ENCODE data around the gene GRAMD4. TPM values are rescaled to one million over a fixed set of nuclear protein-coding genes. Genes with fewer than 3 reads are reported as not detected.
A peak's percentile ranks its signal among the peaks of the same experiment; 100 is the strongest.

GRAMD4 gene
- total and polyA plus RNA-seq, 10 donors = 16.0 to 46.1 (median 28.6) TPM

DNA sequence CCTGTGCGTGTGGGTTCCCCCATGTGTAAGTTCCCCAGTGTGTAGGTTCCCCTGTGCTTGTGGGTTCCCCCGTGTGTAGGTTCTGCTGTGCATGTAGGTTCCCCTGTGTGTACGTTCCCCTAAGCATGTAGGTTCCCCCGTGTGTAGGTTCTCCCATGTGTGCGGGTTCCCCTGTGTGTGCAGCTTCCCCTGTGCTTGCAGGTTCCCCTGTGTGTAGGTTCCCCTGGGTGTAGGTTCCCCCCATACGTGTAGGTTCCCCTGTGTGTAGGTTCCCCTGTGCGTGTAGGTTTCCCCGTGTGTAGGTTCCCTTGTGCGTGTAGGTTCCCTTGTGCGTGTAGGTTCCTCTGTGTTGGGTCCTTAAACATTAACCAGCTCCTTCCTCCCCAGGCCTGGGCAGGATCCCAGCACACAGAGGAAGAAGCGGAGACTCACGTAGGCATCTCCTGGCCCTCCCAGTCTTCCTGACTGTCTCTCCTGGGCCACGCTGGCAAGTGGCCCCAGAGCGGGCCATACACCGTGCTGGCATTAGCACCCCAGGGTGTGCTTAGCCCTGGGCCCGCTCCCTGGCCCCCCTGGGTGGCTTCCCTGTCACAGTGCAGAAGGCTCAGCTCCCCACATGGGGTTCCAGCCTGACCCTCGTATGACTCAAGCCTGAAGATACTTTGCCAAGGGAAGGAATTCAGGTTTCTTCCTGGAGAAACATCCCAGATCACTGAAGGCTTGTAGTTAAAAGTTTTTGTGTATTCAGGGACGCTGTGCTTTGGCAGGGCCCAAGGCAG lies 2.8 kb upstream of the GRAMD4 start:
- Histone ChIP-seq H3K9me3 (no peaks in the 10 kb centered on the region), H3K27me3 (replicated peaks in 1 of 7) (no peaks in the 10 kb centered on the region), H3K4me3 (no peak overlapping the region), H3K4me1 (peaks cover 25 to 76% (median 60%) of the 10 kb centered on the region in 6 donors), H3K36me3 (no peaks in the 10 kb centered on the region), H3K27ac (peak overlapping the region in 1 of 8 donors; percentile 13)
- 70 to 85% (median 83%) methylated on average over 16 to 18 of the region's 18 CpGs for WGBS, 5 donors
- intact Hi-C loops (cut with DNase I; ENCODE audit: low total_unique reads) = no loop called here
- TF ChIP-seq POLR2AphosphoS5 (IDR thresholded peaks at IDR 0.05) = no peak
- no peak for TF ChIP-seq POLR2A (IDR thresholded peaks at IDR 0.05)
- TF ChIP-seq, protein P1, sequence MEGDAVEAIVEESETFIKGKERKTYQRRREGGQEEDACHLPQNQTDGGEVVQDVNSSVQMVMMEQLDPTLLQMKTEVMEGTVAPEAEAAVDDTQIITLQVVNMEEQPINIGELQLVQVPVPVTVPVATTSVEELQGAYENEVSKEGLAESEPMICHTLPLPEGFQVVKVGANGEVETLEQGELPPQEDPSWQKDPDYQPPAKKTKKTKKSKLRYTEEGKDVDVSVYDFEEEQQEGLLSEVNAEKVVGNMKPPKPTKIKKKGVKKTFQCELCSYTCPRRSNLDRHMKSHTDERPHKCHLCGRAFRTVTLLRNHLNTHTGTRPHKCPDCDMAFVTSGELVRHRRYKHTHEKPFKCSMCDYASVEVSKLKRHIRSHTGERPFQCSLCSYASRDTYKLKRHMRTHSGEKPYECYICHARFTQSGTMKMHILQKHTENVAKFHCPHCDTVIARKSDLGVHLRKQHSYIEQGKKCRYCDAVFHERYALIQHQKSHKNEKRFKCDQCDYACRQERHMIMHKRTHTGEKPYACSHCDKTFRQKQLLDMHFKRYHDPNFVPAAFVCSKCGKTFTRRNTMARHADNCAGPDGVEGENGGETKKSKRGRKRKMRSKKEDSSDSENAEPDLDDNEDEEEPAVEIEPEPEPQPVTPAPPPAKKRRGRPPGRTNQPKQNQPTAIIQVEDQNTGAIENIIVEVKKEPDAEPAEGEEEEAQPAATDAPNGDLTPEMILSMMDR (IDR thresholded peaks at IDR 0.05 in 8 of 11, conservative IDR thresholded peaks at IDR 0.05 in 3 of 11) = no peak
- DNase-seq = no peak

DNA sequence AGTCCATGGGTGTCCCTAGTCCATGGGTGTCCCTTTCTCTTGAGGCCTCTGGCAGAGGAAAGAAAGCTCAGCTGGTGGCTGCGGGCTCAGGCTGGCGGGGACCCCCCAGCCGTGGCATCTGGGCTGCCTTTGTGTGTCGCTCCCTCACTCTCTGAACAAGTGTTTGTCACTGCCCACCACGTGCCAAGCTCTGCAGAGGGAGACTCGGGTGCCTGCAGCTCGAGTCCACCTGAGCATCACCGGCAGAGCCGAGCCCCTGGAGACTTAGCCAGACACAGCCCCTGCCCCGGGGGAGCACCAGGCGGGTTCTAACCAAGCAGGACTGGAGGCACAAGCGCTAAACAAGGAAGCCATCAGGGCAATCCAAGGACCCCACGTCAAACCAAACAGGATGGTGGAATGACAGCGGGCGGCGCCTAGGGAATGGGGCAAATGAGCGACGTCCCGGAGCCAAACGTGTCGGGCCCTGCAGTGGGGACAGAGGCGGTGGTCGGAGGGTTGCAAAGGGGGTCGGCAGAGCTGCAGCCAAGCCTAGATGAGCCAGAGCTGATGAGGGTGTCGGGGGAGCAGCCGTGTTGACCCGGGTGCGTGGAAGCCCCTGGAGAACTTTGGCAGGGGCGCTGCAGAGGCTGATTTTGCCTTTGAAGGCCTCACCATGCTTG lies 2.1 kb upstream of the GRAMD4 start:
- Histone ChIP-seq H3K27me3 (replicated peaks in 1 of 7) (no peaks in the 10 kb centered on the region), H3K9me3 (no peaks in the 10 kb centered on the region), H3K4me1 (peaks cover 18 to 76% (median 59%) of the 10 kb centered on the region in 6 donors), H3K36me3 (no peaks in the 10 kb centered on the region), H3K4me3 (no peak overlapping the region), H3K27ac (peak overlapping the region in 2 of 8 donors; percentile 13 to 46)
- WGBS, 5 donors = 83 to 91% (median 89%) methylated on average over 26 to 29 of the region's 29 CpGs
- DNase-seq = peak; percentile 74
- intact Hi-C loops (cut with DNase I; ENCODE audit: low total_unique reads) = no loop called here
- TF ChIP-seq POLR2AphosphoS5 (IDR thresholded peaks at IDR 0.05) (peak in 1 of 3 donors; percentile 1), POLR2A (IDR thresholded peaks at IDR 0.05) (no peak)
- TF ChIP-seq, protein P1 (IDR thresholded peaks at IDR 0.05 in 8 of 11, conservative IDR thresholded peaks at IDR 0.05 in 3 of 11) = no peak

DNA sequence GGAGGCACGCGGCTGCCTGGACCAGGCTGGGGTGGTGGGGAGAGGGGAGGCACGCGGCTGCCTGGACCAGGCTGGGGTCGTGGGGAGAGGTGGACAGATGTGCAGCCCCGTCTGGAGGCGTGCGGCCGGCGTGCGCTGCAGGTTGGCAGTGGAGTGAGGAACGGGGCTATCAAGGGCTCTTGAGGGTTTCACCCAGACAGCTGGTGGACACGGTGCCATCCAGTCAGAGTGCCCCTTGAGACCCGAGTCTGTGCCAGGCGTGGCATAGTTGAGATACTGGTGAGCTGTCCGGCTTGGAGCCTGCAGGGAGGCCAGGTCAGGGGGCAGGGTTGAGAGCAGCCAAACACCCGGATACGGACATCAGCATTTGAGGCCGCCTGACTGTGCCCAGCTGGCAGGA lies 1.5 kb upstream of the GRAMD4 start:
- Histone ChIP-seq H3K36me3 (no peaks in the 10 kb centered on the region), H3K27me3 (replicated peaks in 1 of 7) (no peaks in the 10 kb centered on the region), H3K4me3 (no peak overlapping the region), H3K27ac (peak overlapping the region in 1 of 8 donors; percentile 46), H3K4me1 (peaks cover 12 to 76% (median 59%) of the 10 kb centered on the region in 6 donors), H3K9me3 (no peaks in the 10 kb centered on the region)
- 78 to 87% (median 84%) methylated on average over 13 to 19 of the region's 19 CpGs for WGBS, 5 donors
- DNase-seq = peak; percentile 75
- intact Hi-C loops (cut with DNase I; ENCODE audit: low total_unique reads) = no loop called here
- TF ChIP-seq, protein P1 (IDR thresholded peaks at IDR 0.05 in 8 of 11, conservative IDR thresholded peaks at IDR 0.05 in 3 of 11) = no peak
- TF ChIP-seq POLR2A (IDR thresholded peaks at IDR 0.05) (no peak), POLR2AphosphoS5 (IDR thresholded peaks at IDR 0.05) (no peak)

DNA sequence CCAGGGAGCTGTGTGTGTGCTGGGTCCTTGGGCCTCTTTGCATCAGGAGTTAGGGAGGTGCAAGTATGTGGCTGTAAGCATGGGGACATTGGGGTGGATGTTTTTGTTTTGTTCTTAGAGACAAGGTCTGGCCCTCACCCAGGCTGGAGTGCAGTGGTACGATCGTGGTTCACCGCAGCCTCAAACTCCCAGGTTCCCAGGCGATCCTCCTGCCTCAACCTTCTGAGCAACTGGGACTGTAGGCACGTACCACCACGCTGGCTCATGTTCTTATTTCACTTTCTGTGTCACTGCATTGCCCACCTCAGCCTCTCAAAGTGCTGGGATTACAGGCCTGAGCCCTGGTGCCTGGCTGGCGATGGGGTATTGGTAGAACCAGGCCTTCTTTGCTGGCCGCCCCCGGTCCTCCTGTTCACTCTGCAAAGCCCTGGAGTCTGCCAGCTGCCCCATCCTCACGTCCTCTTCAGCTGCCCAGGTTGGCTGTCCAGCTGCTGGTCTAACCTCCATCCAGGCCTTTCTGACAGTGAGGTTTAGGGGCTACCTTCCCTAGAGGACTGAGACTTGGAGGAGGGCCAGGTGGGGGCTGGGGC lies 851 bp upstream of the GRAMD4 start:
- peak overlapping the region in 3 of 8 donors; percentile 5 to 60 (median 46) for H3K27ac ChIP-seq
- intact Hi-C loops (cut with DNase I; ENCODE audit: low total_unique reads) = no loop called here
- H3K4me3 ChIP-seq = no peak overlapping the region
- H3K27me3 ChIP-seq (replicated peaks in 1 of 7) = no peaks in the 10 kb centered on the region
- no peak for DNase-seq
- H3K36me3 ChIP-seq = no peaks in the 10 kb centered on the region
- peaks cover 7 to 76% (median 59%) of the 10 kb centered on the region in 6 donors for H3K4me1 ChIP-seq
- H3K9me3 ChIP-seq = no peaks in the 10 kb centered on the region
- TF ChIP-seq, protein P1 (IDR thresholded peaks at IDR 0.05 in 8 of 11, conservative IDR thresholded peaks at IDR 0.05 in 3 of 11) = no peak
- TF ChIP-seq POLR2AphosphoS5 (IDR thresholded peaks at IDR 0.05) (no peak), POLR2A (IDR thresholded peaks at IDR 0.05) (no peak)
- WGBS, 5 donors = 80 to 88% (median 86%) methylated on average over 10 of the region's 10 CpGs
